ENCODE results near the gene CLTCL1. TPM values are rescaled to one million over a fixed set of nuclear protein-coding genes. Genes with fewer than 3 reads are reported as not detected.

The CLTCL1 gene
- total RNA-seq, 6 experiments from 2014 or later = 3.5 to 6.6 (median 5.7) TPM

- TF ChIP-seq CTCF (IDR thresholded peaks at IDR 0.05) = no peak
- no peak for ATAC-seq
- Histone ChIP-seq H3K36me3 (peaks cover 0 to 19% (median 7%) of the 10 kb centered on the region in 4 donors), H3K4me1 (no peaks in the 10 kb centered on the region), H3K27ac (no peak overlapping the region), H3K27me3 (no peaks in the 10 kb centered on the region), H3K9me3 (no peaks in the 10 kb centered on the region), H3K4me3 (no peak overlapping the region)
- no CpG with 5 or more reads among the region's 13 CpGs for WGBS (ENCODE audit: insufficient coverage, low coverage, low lambda C conversion rate, missing lambda C conversion rate)
- DNase-seq = no peak
- intact Hi-C loops (cut with DNase I) = no loop called here
Measured at GRCh38 chr22:19133561-19133960, 158.0 kb downstream of the CLTCL1 start.

- Histone ChIP-seq H3K4me1 (no peaks in the 10 kb centered on the region), H3K4me3 (no peak overlapping the region), H3K27ac (no peak overlapping the region), H3K36me3 (peaks cover 0 to 18% (median 6%) of the 10 kb centered on the region in 4 donors), H3K9me3 (no peaks in the 10 kb centered on the region), H3K27me3 (no peaks in the 10 kb centered on the region)
- intact Hi-C loops (cut with DNase I) = no loop called here
- WGBS (ENCODE audit: insufficient coverage, low coverage, low lambda C conversion rate, missing lambda C conversion rate) = no CpG with 5 or more reads among the region's 9 CpGs
- peak in 1 of 4 donors; percentile 7 for ATAC-seq
- DNase-seq = no peak
- TF ChIP-seq POLR2A (IDR thresholded peaks at IDR 0.05) (no peak), CTCF (IDR thresholded peaks at IDR 0.05) (no peak)
Measured at GRCh38 chr22:19132693-19133400, 158.7 kb downstream of the CLTCL1 start.

- WGBS (ENCODE audit: insufficient coverage, low coverage, low lambda C conversion rate, missing lambda C conversion rate) = 97% methylated on average over 10 of the region's 20 CpGs
- H3K36me3 ChIP-seq = peaks cover 0 to 18% (median 6%) of the 10 kb centered on the region in 4 donors
- intact Hi-C loops (cut with DNase I) = no loop called here
Measured at GRCh38 chr22:19132153-19132552, 159.4 kb downstream of the CLTCL1 start.

GRCh38 chr22:19131685-19132015 is 159.9 kb downstream of the CLTCL1 start:
- H3K27ac ChIP-seq = no peak overlapping the region
- H3K27me3 ChIP-seq = no peaks in the 10 kb centered on the region
- DNase-seq = no peak
- peaks cover 0 to 18% (median 5%) of the 10 kb centered on the region in 4 donors for H3K36me3 ChIP-seq
- 97% methylated on average over 6 of the region's 19 CpGs for WGBS (ENCODE audit: insufficient coverage, low coverage, low lambda C conversion rate, missing lambda C conversion rate)
- ATAC-seq = no peak
- H3K4me1 ChIP-seq = no peaks in the 10 kb centered on the region
- H3K4me3 ChIP-seq = no peak overlapping the region
- intact Hi-C loops (cut with DNase I) = no loop called here
- no peaks in the 10 kb centered on the region for H3K9me3 ChIP-seq
- TF ChIP-seq CTCF (IDR thresholded peaks at IDR 0.05) (no peak), POLR2A (IDR thresholded peaks at IDR 0.05) (no peak)

More at GRCh38 chr22:19132153-19132552, 159.4 kb downstream of the CLTCL1 start:
- Histone ChIP-seq H3K27me3 (no peaks in the 10 kb centered on the region), H3K4me1 (no peaks in the 10 kb centered on the region), H3K4me3 (no peak overlapping the region), H3K9me3 (no peaks in the 10 kb centered on the region), H3K27ac (no peak overlapping the region)
- DNase-seq (no peak), ATAC-seq (no peak)
- TF ChIP-seq POLR2A (IDR thresholded peaks at IDR 0.05) (no peak), CTCF (IDR thresholded peaks at IDR 0.05) (no peak)

All from right lobe of liver (tissue), 6 donors.